ENCODE data around the gene F10. TPM values are rescaled to one million over a fixed set of nuclear protein-coding genes. Genes with fewer than 3 reads are reported as not detected.
A peak's percentile ranks its signal among the peaks of the same experiment; 100 is the strongest.

Gene F10
- total and polyA plus RNA-seq, 2 of the 13 experiments (the other 11 are each of a cell fraction or from before 2014, with no cell fraction given), result 58.4 to 237 TPM

DNA sequence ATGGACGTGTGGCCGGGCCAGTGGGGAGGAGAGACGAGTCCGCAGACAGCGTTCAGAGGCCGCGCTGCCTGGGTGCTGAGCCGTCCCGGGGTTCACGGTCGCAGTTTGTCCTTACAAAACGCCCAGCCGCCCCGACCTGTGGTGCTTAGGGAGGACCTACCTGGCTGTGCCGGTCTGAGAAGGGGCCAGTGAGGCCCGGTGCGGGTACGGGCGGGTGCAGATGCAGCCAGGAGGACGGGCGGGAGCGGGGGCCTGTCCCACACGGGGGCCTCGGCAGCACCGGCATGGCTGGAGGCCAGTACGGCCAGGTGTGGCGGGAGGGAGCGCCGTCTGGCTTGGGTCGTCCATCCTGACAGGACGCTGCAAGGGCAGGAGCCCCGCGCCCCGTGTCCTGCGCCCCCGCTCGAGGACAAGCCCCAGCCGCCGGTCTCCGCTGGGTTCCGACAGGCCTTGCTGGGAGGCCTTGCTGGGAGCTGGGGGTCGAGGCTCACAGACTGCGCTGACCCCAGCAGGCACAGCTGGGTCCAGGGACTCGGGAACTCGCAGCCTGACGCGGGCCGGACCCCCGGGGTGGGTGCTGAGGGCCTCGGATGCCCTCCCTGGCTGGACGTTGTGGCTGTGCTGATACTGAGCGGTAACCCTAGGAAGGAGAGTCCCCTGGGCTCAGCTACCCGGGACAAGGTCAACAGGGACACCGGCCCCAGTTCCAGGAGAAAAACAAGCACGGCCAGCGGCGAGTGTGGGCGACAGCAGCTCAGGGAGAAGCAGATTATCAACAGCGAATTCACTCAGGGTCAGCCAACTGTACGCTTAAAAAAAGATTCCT lies 30.6 kb downstream of the F10 start (continued):
- TF ChIP-seq SMAD1 (CRISPR knock-in tag; IDR thresholded peaks at IDR 0.05; ENCODE audit: borderline replicate concordance, low read depth) (no peak), ZNF713 (CRISPR knock-in tag; IDR thresholded peaks at IDR 0.05) (peak; percentile 57; the same call in 1 of the 2 replicates), ZNF557 (CRISPR knock-in tag; IDR thresholded peaks at IDR 0.05) (no peak), HOXA7 (CRISPR knock-in tag; IDR thresholded peaks at IDR 0.05) (no peak), RNF2 (conservative IDR thresholded peaks at IDR 0.05; ENCODE audit: low read depth) (0 out of 2 replicates have a peak, but pooled peaks have one; percentile 47), ZNF660 (CRISPR knock-in tag; IDR thresholded peaks at IDR 0.05; ENCODE audit: borderline replicate concordance, low read depth) (no peak), PHF8 (CRISPR knock-in tag; IDR thresholded peaks at IDR 0.05) (peak; percentile 71), TOPORS (CRISPR knock-in tag; IDR thresholded peaks at IDR 0.05) (no peak), TAF1 (CRISPR knock-in tag; IDR thresholded peaks at IDR 0.05) (peak; percentile 51; the same call in 1 of the 2 replicates), ZNF652 (CRISPR knock-in tag; IDR thresholded peaks at IDR 0.05; ENCODE audit: borderline replicate concordance, low read depth) (no peak), ZNF567 (CRISPR knock-in tag; IDR thresholded peaks at IDR 0.05; ENCODE audit: borderline replicate concordance) (no peak), HIVEP1 (CRISPR knock-in tag; IDR thresholded peaks at IDR 0.05) (peak; percentile 69), POGK (CRISPR knock-in tag; conservative IDR thresholded peaks at IDR 0.05) (peak; percentile 64; the same call in 1 of the 2 replicates), CAMTA2 (CRISPR knock-in tag; IDR thresholded peaks at IDR 0.05; ENCODE audit: borderline replicate concordance) (peak; percentile 86), ZBTB44 (CRISPR knock-in tag; IDR thresholded peaks at IDR 0.05) (no peak), NCOR1 (IDR thresholded peaks at IDR 0.05; ENCODE audit: borderline replicate concordance, low read length) (no peak), KAT8 (CRISPR knock-in tag; IDR thresholded peaks at IDR 0.05) (no peak), ZNF451 (CRISPR knock-in tag; IDR thresholded peaks at IDR 0.05) (peak; percentile 24; the same call in 1 of the 2 replicates), REL (CRISPR knock-in tag; conservative IDR thresholded peaks at IDR 0.05) (no peak), ZNF891 (CRISPR knock-in tag; IDR thresholded peaks at IDR 0.05) (peak; percentile 93), ZMAT3 (CRISPR knock-in tag; conservative IDR thresholded peaks at IDR 0.05) (0 out of 2 replicates have a peak, but pooled peaks have one; percentile 54)
- TF ChIP-seq, protein P1, sequence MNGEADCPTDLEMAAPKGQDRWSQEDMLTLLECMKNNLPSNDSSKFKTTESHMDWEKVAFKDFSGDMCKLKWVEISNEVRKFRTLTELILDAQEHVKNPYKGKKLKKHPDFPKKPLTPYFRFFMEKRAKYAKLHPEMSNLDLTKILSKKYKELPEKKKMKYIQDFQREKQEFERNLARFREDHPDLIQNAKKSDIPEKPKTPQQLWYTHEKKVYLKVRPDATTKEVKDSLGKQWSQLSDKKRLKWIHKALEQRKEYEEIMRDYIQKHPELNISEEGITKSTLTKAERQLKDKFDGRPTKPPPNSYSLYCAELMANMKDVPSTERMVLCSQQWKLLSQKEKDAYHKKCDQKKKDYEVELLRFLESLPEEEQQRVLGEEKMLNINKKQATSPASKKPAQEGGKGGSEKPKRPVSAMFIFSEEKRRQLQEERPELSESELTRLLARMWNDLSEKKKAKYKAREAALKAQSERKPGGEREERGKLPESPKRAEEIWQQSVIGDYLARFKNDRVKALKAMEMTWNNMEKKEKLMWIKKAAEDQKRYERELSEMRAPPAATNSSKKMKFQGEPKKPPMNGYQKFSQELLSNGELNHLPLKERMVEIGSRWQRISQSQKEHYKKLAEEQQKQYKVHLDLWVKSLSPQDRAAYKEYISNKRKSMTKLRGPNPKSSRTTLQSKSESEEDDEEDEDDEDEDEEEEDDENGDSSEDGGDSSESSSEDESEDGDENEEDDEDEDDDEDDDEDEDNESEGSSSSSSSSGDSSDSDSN (CRISPR knock-in tag; IDR thresholded peaks at IDR 0.05), result peak; percentile 93
- TF ChIP-seq, protein P2, sequence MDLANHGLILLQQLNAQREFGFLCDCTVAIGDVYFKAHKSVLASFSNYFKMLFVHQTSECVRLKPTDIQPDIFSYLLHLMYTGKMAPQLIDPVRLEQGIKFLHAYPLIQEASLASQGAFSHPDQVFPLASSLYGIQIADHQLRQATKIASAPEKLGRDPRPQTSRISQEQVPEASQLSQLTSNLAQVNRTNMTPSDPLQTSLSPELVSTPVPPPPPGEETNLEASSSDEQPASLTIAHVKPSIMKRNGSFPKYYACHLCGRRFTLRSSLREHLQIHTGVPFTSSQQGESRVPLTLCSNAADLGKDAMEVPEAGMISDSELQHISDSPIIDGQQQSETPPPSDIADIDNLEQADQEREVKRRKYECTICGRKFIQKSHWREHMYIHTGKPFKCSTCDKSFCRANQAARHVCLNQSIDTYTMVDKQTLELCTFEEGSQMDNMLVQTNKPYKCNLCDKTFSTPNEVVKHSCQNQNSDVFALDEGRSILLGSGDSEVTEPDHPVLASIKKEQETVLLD (CRISPR knock-in tag; IDR thresholded peaks at IDR 0.05; ENCODE audit: low read depth), result 0 out of 2 replicates have a peak, but pooled peaks have one; percentile 19
